Ovary (tissue), 9 donors: Measurements from ENCODE around the gene POGK. TPM values are rescaled to one million over a fixed set of nuclear protein-coding genes. Genes with fewer than 3 reads are reported as not detected.

Experiments used
- DNase-seq, 5 donors: peaks; one replicate each; pipeline ENCODE4 v3.0.0-alpha.2; 2019 to 2020
- H3K27ac ChIP-seq, 2 donors: fragments of 200-600 bp; one replicate each; pipeline versions ENCODE4 v1.5.1 to v1.8.0; 2019 to 2022
- H3K27me3 ChIP-seq: fragments of 200-600 bp; one replicate; pipeline ENCODE4 v1.8.0; 2022
- H3K36me3 ChIP-seq: fragments of 200-600 bp; sonication (generic); one replicate; pipeline ENCODE4 v1.5.1; 2019
- H3K4me1 ChIP-seq: one replicate; pipeline ENCODE4 v1.8.1; 2013; ENCODE audit warnings: mild to moderate bottlenecking, moderate library complexity; ENCODE audit not compliant: insufficient read depth
- H3K4me3 ChIP-seq: fragments of 200-600 bp; sonication (generic); one replicate; pipeline ENCODE4 v1.5.1; 2017
- H3K9me3 ChIP-seq, 2 donors: fragments of 200-600 bp in 1 of 2; sonication (generic) in 1 of 2; one replicate each; pipeline versions ENCODE4 v1.5.1 to v1.8.1; 2013 to 2019; ENCODE audit warnings: mild to moderate bottlenecking in 1 of 2, moderate library complexity in 1 of 2
- CTCF ChIP-seq, 3 donors: fragments of 450-650 bp in 2 of 3; fragments of 200-600 bp in 1 of 3; IDR thresholded peaks; one replicate each; pipeline versions ENCODE4 v1.5.1 to v1.8.0; 2016 to 2022; ENCODE audit warnings: antibody characterized with exemption in 3 of 3, mild to moderate bottlenecking in 1 of 3
- EP300 ChIP-seq: sonication (generic); formaldehyde crosslinking; IDR thresholded peaks from one replicate; pipeline ENCODE4 v1.6.1; 2017; ENCODE audit warnings: antibody characterized with exemption
- POLR2A ChIP-seq: fragments of 450-650 bp; IDR thresholded peaks from one replicate; pipeline ENCODE4 v1.6.1; 2017; ENCODE audit warnings: antibody characterized with exemption, mild to moderate bottlenecking, moderate library complexity
- WGBS, 3 donors: extraction: QIAGEN DNeasy Blood & Tissue Kit in 1 of 3; methylation state at CpG; one replicate each; pipeline versions ENCODE4 v1.1.5 to v1.1.7; 2013 to 2017; 5-methylcytosine and 5-hydroxymethylcytosine counted together
- intact Hi-C, 4 donors: fragments of 100-400 bp; cut with DNase I; formaldehyde crosslinking; loops; one replicate each; pipeline versions ENCODE4 v1.11.0 to v1.15.1; 2022 to 2023
- polyA plus RNA-seq, 2 donors: library from polyadenylated mRNA; stranded (reverse); fragments of 200-250 nt in 1 of 2; fragments of 350-450 nt in 1 of 2; fragmentation: Illumina TruSeq in 1 of 2; extraction: RNeasy Lipid Tissue Mini Kit (QIAGEN cat#74804) in 1 of 2; gene quantifications; one replicate each; pipeline ENCODE4 v1.2.3, GENCODE V29; 2013 to 2014
- total RNA-seq, 7 donors: library from RNA; depleted of rRNA in 2 of 7; stranded (reverse); fragments of >200 nt in 2 of 7; fragmentation: NEBNext Ultra II Directional in 3 of 7; extraction: Animal tissue kit (Norgen Biotek cat#: 25700) in 3 of 7; gene quantifications; one replicate each; pipeline versions ENCODE4 v1.1.0 to v1.2.4, GENCODE V29; 2016 to 2023
- donor health status: DM: no; HTN: no; CAD: no; lungs with moderate emphysema.
- donor health status: DM: no; HTN: no; CAD: no.
- donor health status: Bipolar disorder and iron deficiency.
- donor health status: DM: yes; HTN: yes; CAD: no.
- donor health status: DM: no; HTN: no; CAD: no.
- donor health status: DM: yes; HTN: yes; CAD: no.

POGK gene
- total and polyA plus RNA-seq, 9 donors = 12.7 to 44.5 (median 36.2) TPM

DNA sequence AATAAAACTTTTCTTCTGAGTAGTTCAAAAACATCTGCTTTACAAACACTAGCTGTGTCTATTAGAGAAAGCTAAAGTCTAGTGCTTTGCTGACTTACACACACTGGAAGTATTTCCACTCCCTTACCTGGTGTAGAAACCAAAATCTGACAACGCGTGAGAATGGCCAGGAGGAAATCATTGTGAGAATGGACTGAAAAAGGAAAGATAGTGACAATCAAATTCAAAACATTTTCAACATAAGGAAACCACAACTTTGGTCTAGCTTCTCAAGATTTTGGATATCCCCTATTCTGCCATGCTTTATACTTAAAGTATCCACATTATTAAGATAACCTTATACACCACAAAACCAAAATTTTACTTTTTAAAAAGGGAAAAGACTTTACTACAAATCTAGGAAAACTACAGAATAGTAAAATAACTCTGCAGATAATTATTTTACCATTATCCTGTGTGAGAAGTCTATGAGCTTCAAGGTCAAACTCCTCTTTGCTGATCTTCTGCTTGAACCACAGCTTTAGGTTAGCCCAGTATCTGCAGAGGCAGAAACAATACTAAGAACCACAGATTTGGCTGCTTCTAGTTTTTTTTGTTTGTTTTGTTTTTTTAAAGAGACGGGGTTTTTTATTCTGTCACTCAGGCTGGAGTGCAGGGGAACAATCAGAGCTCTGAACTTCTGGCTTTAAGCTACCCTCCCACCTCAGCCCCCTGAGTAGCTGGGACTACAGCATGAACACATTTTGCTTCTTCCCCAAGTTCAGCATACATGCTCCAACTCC lies 30.2 kb downstream of the POGK start:
- 51 to 60% (median 58%) methylated on average over 3 of the region's 3 CpGs for WGBS, 3 donors
- Histone ChIP-seq H3K9me3 (no peaks in the 10 kb centered on the region), H3K4me1 (no peaks in the 10 kb centered on the region), H3K27me3 (no peaks in the 10 kb centered on the region), H3K27ac (no peak overlapping the region), H3K4me3 (no peak overlapping the region), H3K36me3 (no peaks in the 10 kb centered on the region)
- no peak for TF ChIP-seq EP300
- TF ChIP-seq POLR2A = no peak
- TF ChIP-seq CTCF (IDR thresholded peaks at IDR 0.05) = no peak
- no peak for DNase-seq
- intact Hi-C loops = no loop called here

DNA sequence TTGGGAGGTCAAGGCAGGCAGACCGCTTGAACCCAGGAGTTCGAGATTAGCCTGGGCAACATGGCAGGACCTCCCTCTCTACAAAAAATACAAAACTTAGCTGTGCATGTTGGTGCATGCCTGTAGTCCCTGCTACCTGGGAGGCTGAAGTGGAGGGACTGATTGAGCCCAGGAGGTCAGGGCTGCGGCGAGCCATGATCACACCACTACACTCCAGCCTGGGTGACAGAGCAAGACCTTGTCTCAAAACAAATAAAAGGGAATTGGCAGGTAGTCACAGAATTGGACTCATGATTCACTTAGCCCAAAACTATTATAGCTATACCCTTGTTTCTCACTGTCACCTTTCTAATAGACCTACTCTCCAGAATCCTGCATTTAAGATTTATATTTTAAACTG lies 31.3 kb downstream of the POGK start:
- H3K27ac ChIP-seq = no peak overlapping the region
- no peak overlapping the region for H3K4me3 ChIP-seq
- 90 to 98% (median 94%) methylated on average over 4 of the region's 4 CpGs for WGBS, 3 donors
- no peaks in the 10 kb centered on the region for H3K36me3 ChIP-seq
- no peaks in the 10 kb centered on the region for H3K4me1 ChIP-seq
- intact Hi-C loops = no loop called here
- TF ChIP-seq POLR2A (no peak), CTCF (IDR thresholded peaks at IDR 0.05) (no peak), EP300 (no peak)
- H3K9me3 ChIP-seq = no peaks in the 10 kb centered on the region
- H3K27me3 ChIP-seq = no peaks in the 10 kb centered on the region
- no peak for DNase-seq

- H3K27ac ChIP-seq = no peak overlapping the region
- 95 to 98% (median 96%) methylated on average over 8 of the region's 8 CpGs for WGBS, 3 donors
- no peaks in the 10 kb centered on the region for H3K4me1 ChIP-seq
- H3K27me3 ChIP-seq = no peaks in the 10 kb centered on the region
- H3K36me3 ChIP-seq = no peaks in the 10 kb centered on the region
- intact Hi-C loops = no loop called here
- no peak for TF ChIP-seq POLR2A
- TF ChIP-seq CTCF (IDR thresholded peaks at IDR 0.05) = no peak
- TF ChIP-seq EP300 = no peak
- no peaks in the 10 kb centered on the region for H3K9me3 ChIP-seq
- no peak for DNase-seq
- H3K4me3 ChIP-seq = no peak overlapping the region
Observed at GRCh38 chr1:166874464-166874863, 35.2 kb downstream of the POGK start.

- 26 to 33% (median 27%) methylated on average over 8 of the region's 8 CpGs for WGBS, 3 donors
- H3K4me1 ChIP-seq = no peaks in the 10 kb centered on the region
- no peak for TF ChIP-seq CTCF (IDR thresholded peaks at IDR 0.05)
- TF ChIP-seq POLR2A = no peak
- TF ChIP-seq EP300 = no peak
- no peaks in the 10 kb centered on the region for H3K9me3 ChIP-seq
- no peaks in the 10 kb centered on the region for H3K36me3 ChIP-seq
- peak overlapping the region; percentile 73 to 84 for H3K27ac ChIP-seq
- H3K27me3 ChIP-seq = no peaks in the 10 kb centered on the region
- intact Hi-C loops = no loop called here
- peak overlapping the region; percentile 65 for H3K4me3 ChIP-seq
- DNase-seq = no peak
Observed at GRCh38 chr1:166875302-166875733, 36.0 kb downstream of the POGK start.
